Inferior parietal cortex (tissue), 1 donor: ENCODE results near the gene TOP1.
"Not testable (repeated sequence)": the region's sequence is repeated elsewhere in the genome, so short reads cannot be mapped to it uniquely, and the experiment has no call there.

Experiments
- DNase-seq: peaks from one replicate; pipeline ENCODE4 v3.0.0-alpha.2; 2016; ENCODE audit errors: extremely low spot score

The TOP1 gene

DNA sequence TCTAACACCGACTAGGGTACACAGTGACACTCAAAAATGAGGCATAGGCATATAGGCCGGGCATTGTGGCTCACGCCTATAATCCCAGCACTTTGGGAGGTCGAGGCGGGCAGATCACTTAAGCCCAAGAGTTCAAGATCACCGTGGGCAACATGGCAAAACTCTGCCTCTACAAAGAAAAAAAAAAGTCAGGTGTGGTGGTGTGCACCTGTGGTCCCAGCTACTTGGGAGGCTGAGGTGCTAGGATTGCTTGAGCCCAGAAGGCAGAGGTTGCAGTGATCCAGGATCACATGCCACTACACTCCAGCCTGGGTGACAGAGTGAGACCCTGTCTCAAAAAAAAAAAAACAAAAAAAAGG, 24.7 kb upstream of the TOP1 start:
- DNase-seq = not testable (repeated sequence)

GRCh38 chr20:41004531-41005360, 23.9 kb upstream of the TOP1 start:
- DNase-seq = no peak

GRCh38 chr20:41005361-41005729, 23.3 kb upstream of the TOP1 start:
- no peak for DNase-seq

DNA sequence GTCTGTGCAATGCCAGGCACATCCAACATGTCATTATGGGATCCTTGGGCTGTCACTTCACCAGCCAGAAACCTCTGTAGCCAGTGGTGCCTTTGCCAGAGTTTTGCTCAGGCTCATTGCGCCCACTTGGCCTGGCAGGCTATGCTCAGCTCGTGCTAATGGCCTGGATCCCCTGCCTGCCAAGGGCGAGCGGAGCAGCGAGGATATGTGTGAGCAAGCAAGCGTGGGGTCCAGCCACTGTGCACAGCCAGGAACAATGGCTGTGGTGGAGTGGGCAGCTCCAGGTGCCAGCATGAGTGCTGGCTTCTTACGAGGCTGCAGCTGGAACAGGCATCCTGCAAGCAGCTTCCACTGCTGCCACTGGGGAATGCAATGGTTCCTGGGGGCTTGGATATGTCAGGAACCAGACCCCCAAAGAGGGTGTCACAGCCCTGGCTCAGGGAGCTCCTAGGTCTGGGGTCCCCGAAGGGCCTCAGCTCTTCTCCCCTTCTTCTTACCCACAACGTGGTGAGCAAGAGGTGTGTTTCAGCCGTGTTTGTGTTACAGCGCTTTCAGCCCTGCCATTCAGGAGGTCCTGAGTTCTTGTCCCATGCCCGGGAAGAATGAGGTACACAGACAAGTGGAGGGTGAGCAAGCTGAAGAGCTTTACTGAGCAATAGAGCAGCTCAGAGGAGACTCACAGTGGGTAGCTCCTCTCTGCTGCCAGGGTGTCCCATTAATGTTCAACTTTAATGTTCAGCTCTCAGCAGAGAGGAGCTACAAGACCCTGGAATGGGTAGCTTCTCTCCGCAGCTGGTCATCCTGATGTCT, 22.3 kb upstream of the TOP1 start:
- DNase-seq = no peak

DNA sequence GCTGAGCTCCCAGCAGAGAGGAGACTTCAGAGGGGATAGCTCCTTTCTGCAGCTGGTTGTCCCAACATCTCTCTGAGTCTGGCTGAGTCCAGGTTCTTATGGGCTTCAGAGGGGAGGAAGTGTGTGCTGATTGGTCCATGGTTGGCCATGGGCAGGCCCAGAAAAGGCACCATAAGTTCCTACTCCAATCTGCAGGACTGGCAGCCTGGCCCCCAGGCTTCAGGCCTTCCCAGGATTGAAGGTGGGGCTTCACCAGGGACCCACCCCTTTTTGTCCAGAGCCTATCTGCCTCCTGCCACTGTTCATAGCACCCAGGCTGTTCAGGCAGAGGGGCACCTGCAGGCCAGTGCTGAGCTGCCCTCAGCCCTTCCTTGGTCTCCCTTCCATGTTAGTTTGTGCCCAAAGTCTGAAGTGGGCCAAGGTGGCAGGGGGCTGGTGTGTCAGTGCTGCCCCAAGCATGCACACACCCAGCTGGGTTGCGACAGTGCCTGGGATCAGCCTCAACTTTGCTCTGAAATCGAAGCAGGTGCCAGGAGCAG, 21.6 kb upstream of the TOP1 start:
- no peak for DNase-seq

GRCh38 chr20:41007481-41007880, 21.1 kb upstream of the TOP1 start:
- DNase-seq = no peak

- no peak for DNase-seq
Measured at GRCh38 chr20:41009946-41010345, 18.7 kb upstream of the TOP1 start.

- no peak for DNase-seq
Measured at GRCh38 chr20:41011551-41012067, 17.0 kb upstream of the TOP1 start.

GRCh38 chr20:41014561-41015088, 14.0 kb upstream of the TOP1 start:
- DNase-seq = no peak

GRCh38 chr20:41017448-41018042, 11.1 kb upstream of the TOP1 start:
- DNase-seq = no peak

DNA sequence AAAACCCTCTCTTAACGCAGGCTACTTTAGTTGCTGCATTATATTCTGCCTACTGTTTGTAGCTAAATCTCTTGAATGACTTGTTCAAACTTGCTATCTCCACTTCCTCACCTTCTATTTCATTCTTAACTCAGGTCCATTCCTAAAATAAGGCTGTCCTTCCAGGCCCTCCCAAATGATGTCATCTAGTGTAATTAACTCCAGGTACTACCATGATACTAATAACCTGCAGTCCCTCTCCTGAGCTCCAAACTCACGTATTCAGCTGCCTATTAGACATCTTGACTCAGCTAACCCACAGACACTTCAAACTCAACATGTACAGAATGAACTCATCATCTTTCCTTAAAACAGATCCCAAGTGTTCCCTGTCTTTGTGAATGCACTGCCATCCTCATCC, 10.5 kb upstream of the TOP1 start:
- no peak for DNase-seq

DNA sequence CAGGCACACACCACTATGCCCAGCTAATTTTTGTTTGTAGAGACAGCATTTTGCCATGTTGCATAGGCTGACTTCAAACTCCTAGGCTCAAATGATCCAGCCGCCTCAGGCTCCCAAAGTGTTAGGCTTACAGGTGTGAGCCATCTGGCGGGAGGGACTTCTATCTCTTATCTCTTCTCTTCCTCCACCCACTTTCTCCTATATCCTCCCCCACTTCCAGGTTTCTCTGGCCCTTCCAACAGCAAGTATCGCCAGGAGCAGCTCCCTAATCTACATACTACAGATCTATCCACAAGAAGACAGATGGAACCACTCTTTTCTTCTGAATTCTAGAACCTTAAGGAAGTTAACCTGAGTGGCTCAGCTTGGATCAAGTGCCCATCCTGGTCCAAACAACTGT, 5.1 kb upstream of the TOP1 start:
- no peak for DNase-seq

DNA sequence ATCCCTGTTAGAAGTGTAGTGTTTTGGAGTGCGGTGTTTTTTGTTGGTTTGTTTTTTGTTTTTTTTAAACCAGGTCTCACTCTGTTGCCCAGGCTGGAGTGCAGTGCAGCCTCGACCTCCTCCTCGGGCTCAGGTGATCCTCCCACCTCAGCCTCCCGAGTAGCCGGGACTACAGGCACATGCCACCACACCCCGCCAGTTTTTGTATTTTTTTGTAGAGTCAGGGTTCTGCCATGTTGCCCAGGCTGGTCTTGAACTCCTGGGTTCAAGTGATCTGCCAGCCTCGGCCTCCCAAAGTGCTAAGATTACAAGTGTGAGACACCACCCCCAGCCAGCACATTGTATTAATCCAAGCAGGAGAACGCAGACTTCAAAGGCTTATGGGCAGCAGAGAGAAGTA, 1.3 kb upstream of the TOP1 start:
- no peak for DNase-seq

GRCh38 chr20:41027872-41028358, 707 bp upstream of the TOP1 start:
- DNase-seq = no peak

- DNase-seq = no peak
Measured at GRCh38 chr20:41029150-41029901, 704 bp downstream of the TOP1 start.

- no peak for DNase-seq
Measured at GRCh38 chr20:41030061-41030460, 1.4 kb downstream of the TOP1 start.

DNA sequence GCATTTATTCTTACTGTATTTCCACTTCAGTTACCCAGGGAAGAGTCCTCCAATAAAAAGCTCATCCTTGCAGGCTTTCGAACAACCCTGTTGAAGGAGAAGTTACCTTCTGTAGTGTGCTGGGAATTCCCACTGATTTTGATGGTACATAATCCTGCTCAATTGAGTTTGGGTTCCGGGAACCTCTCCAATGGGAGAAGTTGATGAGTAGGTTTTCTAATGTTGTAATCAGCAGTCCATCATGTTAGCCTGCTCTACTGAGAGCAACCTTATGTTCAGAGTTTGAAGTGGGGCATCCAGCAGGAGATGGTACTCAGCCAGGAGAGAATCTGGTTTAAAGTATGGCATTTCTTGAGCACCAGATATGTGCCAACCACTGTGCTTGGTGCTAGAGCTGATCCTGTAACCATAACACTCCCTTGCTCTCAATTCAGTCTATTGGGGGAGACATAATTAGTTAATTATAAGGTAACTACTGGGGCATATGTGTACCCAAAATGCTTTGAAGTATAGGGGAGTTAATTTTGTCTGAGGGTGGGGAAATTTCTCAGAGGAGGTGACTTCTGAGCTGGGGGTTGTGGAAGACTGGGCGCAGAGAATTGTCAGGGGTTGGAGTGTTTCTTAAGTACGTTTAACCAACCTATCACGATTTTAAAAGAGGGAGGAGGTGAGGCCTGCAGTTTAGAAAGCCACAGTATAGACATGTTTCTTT, 2.1 kb downstream of the TOP1 start:
- DNase-seq = no peak

DNA sequence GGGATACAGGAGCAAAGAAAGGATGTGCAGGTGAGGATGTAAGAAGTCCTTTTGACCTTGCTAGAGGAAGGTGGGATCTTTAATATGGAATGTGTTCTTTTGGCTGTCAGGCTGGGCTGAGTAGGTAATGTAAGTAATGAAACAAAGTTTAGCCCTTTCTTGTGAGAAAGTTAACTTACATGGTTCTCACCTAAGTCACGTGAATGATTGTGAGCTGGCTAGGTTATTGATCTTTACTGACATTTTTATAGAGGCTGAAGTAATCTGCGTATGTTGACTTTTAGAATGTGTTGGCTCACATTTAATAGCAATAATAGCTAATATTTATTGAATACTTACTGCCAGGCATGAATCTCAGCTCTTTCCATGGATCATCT, 2.6 kb downstream of the TOP1 start:
- DNase-seq = no peak

GRCh38 chr20:41032271-41032670, 3.6 kb downstream of the TOP1 start:
- no peak for DNase-seq

DNA sequence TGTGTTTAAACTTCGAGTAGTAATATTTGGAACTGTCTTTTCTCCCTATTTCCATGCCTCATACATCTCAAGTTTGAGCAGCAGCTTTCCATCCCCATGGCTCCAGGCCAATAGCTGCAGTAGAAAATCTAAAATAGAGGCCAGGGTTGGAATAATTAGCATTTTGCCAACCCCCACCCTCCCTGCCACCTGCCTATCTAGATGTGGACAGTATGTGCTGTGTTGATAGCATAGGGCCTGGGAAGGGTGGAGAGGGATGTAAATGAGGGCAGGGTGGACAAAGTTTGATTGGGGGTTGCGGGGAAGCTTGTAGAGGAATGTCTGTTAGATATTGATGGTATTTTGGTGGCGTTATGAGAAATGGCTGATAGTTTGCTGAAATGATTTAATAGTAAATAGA, 5.6 kb downstream of the TOP1 start:
- DNase-seq = no peak

DNA sequence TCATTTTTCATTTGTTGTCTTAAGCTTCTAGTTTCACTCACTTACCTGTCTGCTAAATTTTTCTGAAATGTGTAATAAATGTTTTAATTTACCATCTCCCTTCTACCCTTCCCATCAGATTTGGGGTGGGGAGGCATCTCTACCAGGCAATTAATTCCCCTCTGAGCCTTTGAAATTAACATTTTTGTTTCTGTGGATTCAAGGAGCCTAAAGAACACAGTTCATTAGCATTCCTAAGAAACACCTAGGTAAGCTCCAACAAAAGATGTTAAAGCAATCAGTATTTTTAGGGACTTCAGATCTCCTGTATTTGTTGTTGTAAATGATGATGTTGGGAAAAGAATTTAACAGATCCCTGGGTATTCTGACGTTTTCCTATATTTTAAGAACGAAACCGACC, 6.6 kb downstream of the TOP1 start:
- DNase-seq = no peak
